ENCODE results near the gene CRY1.
"Not testable (repeated sequence)": the region's sequence is repeated elsewhere in the genome, so short reads cannot be mapped to it uniquely, and the experiment has no call there.

Gene CRY1

GRCh38 chr12:106999446-106999845, 93.9 kb downstream of the CRY1 start:
- Histone ChIP-seq H3K36me3 (ENCODE audit: insufficient read depth, low read length) (peaks cover 52% of the 10 kb centered on the region; the same call in 1 of the 2 replicates), H4K20me1 (ENCODE audit: insufficient read depth, low read length, poor library complexity, severe bottlenecking) (no peaks in the 10 kb centered on the region), H3K4me1 (ENCODE audit: insufficient read depth, low read length, poor library complexity, severe bottlenecking) (no peaks in the 10 kb centered on the region), H2AFZ (ENCODE audit: low read length) (no peak overlapping the region), H3K4me2 (ENCODE audit: low read depth, low read length, poor library complexity, severe bottlenecking) (no peak overlapping the region), H3K27me3 (ENCODE audit: insufficient read depth, low read length, poor library complexity, severe bottlenecking) (no peaks in the 10 kb centered on the region), H3K9ac (ENCODE audit: low read depth, low read length, poor library complexity, severe bottlenecking) (no peak overlapping the region), H3F3A (ENCODE audit: low read depth) (no peaks in the 10 kb centered on the region), H3K4me3 (ENCODE audit: low read length, poor library complexity, severe bottlenecking) (no peak overlapping the region), H3K9me2 (replicated peaks; ENCODE audit: low read depth, low read length) (no peaks in the 10 kb centered on the region), H3K9me3 (ENCODE audit: insufficient read depth, low read depth, low read length) (no peaks in the 10 kb centered on the region), H3K79me2 (ENCODE audit: insufficient read depth, low read length) (no peaks in the 10 kb centered on the region)
- TF ChIP-seq CTCF (conservative IDR thresholded peaks at IDR 0.05; ENCODE audit: low read length) (no peak), EZH2phosphoT487 (IDR thresholded peaks at IDR 0.05; ENCODE audit: borderline replicate concordance) (no peak)

GRCh38 chr12:106997916-106998315, 95.4 kb downstream of the CRY1 start:
- no peaks in the 10 kb centered on the region for H3K9me3 ChIP-seq (ENCODE audit: insufficient read depth, low read depth, low read length)
- no peak for TF ChIP-seq CTCF (conservative IDR thresholded peaks at IDR 0.05; ENCODE audit: low read length)
- no peaks in the 10 kb centered on the region for H3K27me3 ChIP-seq (ENCODE audit: insufficient read depth, low read length, poor library complexity, severe bottlenecking)
- H3K9me2 ChIP-seq (replicated peaks; ENCODE audit: low read depth, low read length), result no peaks in the 10 kb centered on the region
- no peak overlapping the region for H2AFZ ChIP-seq (ENCODE audit: low read length)
- H3F3A ChIP-seq (ENCODE audit: low read depth), result no peaks in the 10 kb centered on the region
- no peak overlapping the region for H3K9ac ChIP-seq (ENCODE audit: low read depth, low read length, poor library complexity, severe bottlenecking)
- H3K79me2 ChIP-seq (ENCODE audit: insufficient read depth, low read length), result no peaks in the 10 kb centered on the region
- H4K20me1 ChIP-seq (ENCODE audit: insufficient read depth, low read length, poor library complexity, severe bottlenecking), result no peaks in the 10 kb centered on the region
- H3K4me2 ChIP-seq (ENCODE audit: low read depth, low read length, poor library complexity, severe bottlenecking), result no peak overlapping the region
- H3K36me3 ChIP-seq (ENCODE audit: insufficient read depth, low read length), result peaks cover 47% of the 10 kb centered on the region; the same call in 1 of the 2 replicates
- H3K4me1 ChIP-seq (ENCODE audit: insufficient read depth, low read length, poor library complexity, severe bottlenecking), result no peaks in the 10 kb centered on the region
- no peak overlapping the region for H3K4me3 ChIP-seq (ENCODE audit: low read length, poor library complexity, severe bottlenecking)

- H3K36me3 ChIP-seq (ENCODE audit: insufficient read depth, low read length), result peaks cover 34% of the 10 kb centered on the region; the same call in 1 of the 2 replicates
- not testable (repeated sequence) for H2AFZ ChIP-seq (ENCODE audit: low read length); H3K79me2 ChIP-seq (ENCODE audit: insufficient read depth, low read length); H3K9me2 ChIP-seq (replicated peaks; ENCODE audit: low read depth, low read length); H3K27me3 ChIP-seq (ENCODE audit: insufficient read depth, low read length, poor library complexity, severe bottlenecking); H3K4me1 ChIP-seq (ENCODE audit: insufficient read depth, low read length, poor library complexity, severe bottlenecking); H3F3A ChIP-seq (ENCODE audit: low read depth); H3K9ac ChIP-seq (ENCODE audit: low read depth, low read length, poor library complexity, severe bottlenecking); H3K9me3 ChIP-seq (ENCODE audit: insufficient read depth, low read depth, low read length); H3K4me3 ChIP-seq (ENCODE audit: low read length, poor library complexity, severe bottlenecking); H3K4me2 ChIP-seq (ENCODE audit: low read depth, low read length, poor library complexity, severe bottlenecking); H4K20me1 ChIP-seq (ENCODE audit: insufficient read depth, low read length, poor library complexity, severe bottlenecking)
These were observed 97.2 kb downstream of the CRY1 start for GRCh38 chr12:106996102-106996501.

GRCh38 chr12:106994579-106995220, 98.6 kb downstream of the CRY1 start:
- Histone ChIP-seq H3K4me3 (ENCODE audit: low read length, poor library complexity, severe bottlenecking) (no peak overlapping the region), H3K9ac (ENCODE audit: low read depth, low read length, poor library complexity, severe bottlenecking) (no peak overlapping the region), H3K9me3 (ENCODE audit: insufficient read depth, low read depth, low read length) (no peaks in the 10 kb centered on the region), H3K79me2 (ENCODE audit: insufficient read depth, low read length) (no peaks in the 10 kb centered on the region), H3K27me3 (ENCODE audit: insufficient read depth, low read length, poor library complexity, severe bottlenecking) (no peaks in the 10 kb centered on the region), H3F3A (ENCODE audit: low read depth) (no peaks in the 10 kb centered on the region), H2AFZ (ENCODE audit: low read length) (no peak overlapping the region), H3K9me2 (replicated peaks; ENCODE audit: low read depth, low read length) (no peaks in the 10 kb centered on the region), H3K36me3 (ENCODE audit: insufficient read depth, low read length) (peaks cover 28% of the 10 kb centered on the region; the same call in 1 of the 2 replicates), H4K20me1 (ENCODE audit: insufficient read depth, low read length, poor library complexity, severe bottlenecking) (no peaks in the 10 kb centered on the region), H3K4me2 (ENCODE audit: low read depth, low read length, poor library complexity, severe bottlenecking) (no peak overlapping the region), H3K4me1 (ENCODE audit: insufficient read depth, low read length, poor library complexity, severe bottlenecking) (no peaks in the 10 kb centered on the region)
- TF ChIP-seq CTCF (conservative IDR thresholded peaks at IDR 0.05; ENCODE audit: low read length) (no peak), EZH2phosphoT487 (IDR thresholded peaks at IDR 0.05; ENCODE audit: borderline replicate concordance) (no peak)
